Parietal lobe (tissue), 1 donor: ENCODE results near the gene NDOR1. TPM values are rescaled to one million over a fixed set of nuclear protein-coding genes. Genes with fewer than 3 reads are reported as not detected.

Source experiments
- total RNA-seq: library from RNA; depleted of rRNA; stranded (reverse); fragments of >200 nt; gene quantifications from one replicate; pipeline ENCODE4 v1.2.3, GENCODE V29; 2014

The NDOR1 gene
- 6.9 TPM for total RNA-seq

GRCh38 chr9:137205126-137206069, at the start of gene NDOR1, which contains the start of gene TMEM203:
Gene NDOR1, plus strand, starts transcription at chr9:137205700. Its CDS starts 78 bp downstream, at chr9:137205778.
Gene TMEM203, minus strand, starts transcription at chr9:137205648. Its CDS starts 234 bp downstream, at chr9:137205414.

GRCh38 chr9:137169896-137170358, 35.6 kb upstream of the NDOR1 start, which contains the start of gene LRRC26:
Gene LRRC26, minus strand, starts transcription at chr9:137170051. Its CDS starts 108 bp downstream, at chr9:137169943.

GRCh38 chr9:137188490-137189296, 16.8 kb upstream of the NDOR1 start, which contains the start of the genes ANAPC2 and SSNA1:
Gene ANAPC2, minus strand, starts transcription at chr9:137188560. Its CDS starts 28 bp downstream, at chr9:137188532.
Gene SSNA1, plus strand, starts transcription at chr9:137188676. Its CDS starts 51 bp downstream, at chr9:137188727.

GRCh38 chr9:137200311-137201204, 4.9 kb upstream of the NDOR1 start, which contains the start of gene TPRN:
Gene TPRN, minus strand, starts transcription at chr9:137200741. Its CDS starts 30 bp downstream, at chr9:137200711.

GRCh38 chr9:137222190-137223077, 16.9 kb downstream of the NDOR1 start, which contains the start of gene RNF208:
Gene RNF208, minus strand, starts transcription at chr9:137222240. Its CDS starts 1,028 bp downstream, at chr9:137221212.

GRCh38 chr9:137224830-137225694, 19.6 kb downstream of the NDOR1 start, which contains the start of gene CYSRT1:
Gene CYSRT1, plus strand, starts transcription at chr9:137225174. Its CDS starts 448 bp downstream, at chr9:137225622.

GRCh38 chr9:137227054-137227852, 21.8 kb downstream of the NDOR1 start, which contains the start of gene RNF224:
Gene RNF224, plus strand, starts transcription at chr9:137227502. Its CDS starts 834 bp downstream, at chr9:137228336.

GRCh38 chr9:137230705-137231371, 25.3 kb downstream of the NDOR1 start, which contains the start of gene SLC34A3:
Gene SLC34A3, plus strand, starts transcription at chr9:137230901. Its CDS starts 802 bp downstream, at chr9:137231703.

GRCh38 chr9:137240841-137241489, 35.5 kb downstream of the NDOR1 start, which contains the start of gene TUBB4B:
Gene TUBB4B, plus strand, starts transcription at chr9:137241287. Its CDS starts 74 bp downstream, at chr9:137241361.

GRCh38 chr9:137251194-137251461, 45.6 kb downstream of the NDOR1 start, which contains the start of gene STPG3:
Gene STPG3, plus strand, starts transcription at chr9:137251286. Its CDS starts 1 bp downstream, at chr9:137251287.

GRCh38 chr9:137254624-137255447, 49.3 kb downstream of the NDOR1 start, which contains the start of gene NELFB:
Gene NELFB, plus strand, starts transcription at chr9:137255327.

